ENCODE results near the gene ATP6V0A4. TPM values are rescaled to one million over a fixed set of nuclear protein-coding genes. Genes with fewer than 3 reads are reported as not detected.

Gene ATP6V0A4
- total RNA-seq, 1 donor, result under 0.01 TPM

DNA sequence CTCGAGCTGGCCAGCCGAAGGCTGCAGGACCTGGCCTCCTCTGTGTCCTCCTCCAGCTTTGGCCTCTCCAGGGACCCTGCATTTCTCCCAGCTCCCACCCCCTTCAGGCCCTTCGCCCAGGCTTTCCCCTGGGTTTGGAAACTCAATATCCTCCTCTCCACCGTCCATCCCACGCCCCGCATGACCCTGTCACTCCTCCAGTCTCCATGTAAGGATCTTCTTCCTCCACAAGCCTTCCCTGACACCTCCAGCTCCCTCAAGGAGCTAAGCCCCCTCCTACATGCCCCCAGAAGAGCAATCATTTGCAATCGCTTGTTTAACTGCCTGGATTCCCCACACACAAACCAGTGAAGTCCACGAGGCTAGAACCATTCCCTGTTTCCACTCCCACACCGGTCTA lies 24.8 kb downstream of the ATP6V0A4 start:
- no peak for DNase-seq (ENCODE audit: low read depth)
- TF ChIP-seq, protein P1, sequence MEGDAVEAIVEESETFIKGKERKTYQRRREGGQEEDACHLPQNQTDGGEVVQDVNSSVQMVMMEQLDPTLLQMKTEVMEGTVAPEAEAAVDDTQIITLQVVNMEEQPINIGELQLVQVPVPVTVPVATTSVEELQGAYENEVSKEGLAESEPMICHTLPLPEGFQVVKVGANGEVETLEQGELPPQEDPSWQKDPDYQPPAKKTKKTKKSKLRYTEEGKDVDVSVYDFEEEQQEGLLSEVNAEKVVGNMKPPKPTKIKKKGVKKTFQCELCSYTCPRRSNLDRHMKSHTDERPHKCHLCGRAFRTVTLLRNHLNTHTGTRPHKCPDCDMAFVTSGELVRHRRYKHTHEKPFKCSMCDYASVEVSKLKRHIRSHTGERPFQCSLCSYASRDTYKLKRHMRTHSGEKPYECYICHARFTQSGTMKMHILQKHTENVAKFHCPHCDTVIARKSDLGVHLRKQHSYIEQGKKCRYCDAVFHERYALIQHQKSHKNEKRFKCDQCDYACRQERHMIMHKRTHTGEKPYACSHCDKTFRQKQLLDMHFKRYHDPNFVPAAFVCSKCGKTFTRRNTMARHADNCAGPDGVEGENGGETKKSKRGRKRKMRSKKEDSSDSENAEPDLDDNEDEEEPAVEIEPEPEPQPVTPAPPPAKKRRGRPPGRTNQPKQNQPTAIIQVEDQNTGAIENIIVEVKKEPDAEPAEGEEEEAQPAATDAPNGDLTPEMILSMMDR (IDR thresholded peaks at IDR 0.05; ENCODE audit: insufficient read depth, low read depth, low read length), result no peak
- no peak overlapping the region for H3K4me3 ChIP-seq (ENCODE audit: low read depth, low read length)

- TF ChIP-seq, protein P1 (IDR thresholded peaks at IDR 0.05; ENCODE audit: insufficient read depth, low read depth, low read length), result no peak
- no peak overlapping the region for H3K4me3 ChIP-seq (ENCODE audit: low read depth, low read length)
- no peak for DNase-seq (ENCODE audit: low read depth)
These were observed 27.1 kb downstream of the ATP6V0A4 start for GRCh38 chr7:138770904-138771303.

DNA sequence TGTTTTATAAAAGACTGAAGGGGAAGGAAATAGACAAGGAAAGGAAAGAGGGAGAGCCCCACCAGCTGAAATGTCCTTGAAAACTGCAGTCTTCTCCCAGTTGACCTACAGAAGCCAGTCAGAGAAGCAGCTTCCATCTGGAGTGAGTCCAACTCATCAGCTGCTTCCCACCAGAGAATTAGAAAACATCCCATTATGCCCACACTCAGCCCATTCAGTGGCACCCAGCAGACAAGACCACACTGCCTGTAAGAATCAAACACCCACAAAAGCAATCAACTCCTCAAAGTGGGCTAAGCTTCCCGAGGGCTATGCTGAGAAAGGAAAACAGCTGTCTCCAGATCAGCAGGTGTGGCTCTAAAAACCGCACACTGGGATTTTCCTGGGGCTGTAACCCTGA lies 29.8 kb downstream of the ATP6V0A4 start:
- TF ChIP-seq, protein P1 (IDR thresholded peaks at IDR 0.05; ENCODE audit: insufficient read depth, low read depth, low read length), result no peak
- no peak for DNase-seq (ENCODE audit: low read depth)
- H3K4me3 ChIP-seq (ENCODE audit: low read depth, low read length), result no peak overlapping the region

GRCh38 chr7:138756591-138757242 lies 41.3 kb downstream of the ATP6V0A4 start:
- no peak overlapping the region for H3K4me3 ChIP-seq (ENCODE audit: low read depth, low read length)
- DNase-seq (ENCODE audit: low read depth), result no peak
- TF ChIP-seq, protein P1 (IDR thresholded peaks at IDR 0.05; ENCODE audit: insufficient read depth, low read depth, low read length), result no peak

DNA sequence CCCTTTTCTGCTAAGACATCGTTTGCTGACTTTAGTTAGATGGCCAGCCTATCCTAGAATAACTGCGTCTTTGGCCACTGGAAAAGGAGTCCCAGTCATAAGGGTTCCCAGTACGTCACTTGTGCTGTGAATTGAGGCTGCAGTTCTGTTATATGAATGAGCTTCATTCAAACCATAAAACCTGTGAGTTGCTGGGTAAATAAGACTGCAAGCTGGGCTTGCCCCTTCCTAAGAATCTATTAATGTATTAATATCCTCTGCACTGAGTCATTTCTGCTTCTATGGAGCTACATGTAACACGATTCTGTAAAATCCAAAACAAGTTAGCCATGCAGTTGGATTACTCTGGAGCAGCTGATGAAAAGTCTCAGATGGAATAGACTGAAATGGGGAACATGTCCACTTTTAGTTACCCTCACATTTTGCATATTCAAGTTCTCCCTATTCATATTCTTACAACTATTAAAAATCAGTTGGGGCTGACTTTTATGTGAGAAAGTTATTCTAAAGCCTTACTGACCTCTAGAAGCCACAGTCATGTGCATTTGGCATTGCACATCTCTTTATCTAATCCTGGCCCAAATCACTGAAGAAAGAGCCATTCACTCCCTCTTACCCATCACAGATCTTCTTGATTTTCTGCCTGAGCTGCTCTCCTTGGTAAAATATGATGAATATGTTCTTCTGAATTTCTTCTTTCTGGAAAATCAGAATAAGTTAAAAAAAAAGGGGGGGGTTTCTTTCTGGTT lies 42.0 kb downstream of the ATP6V0A4 start:
- TF ChIP-seq, protein P1 (IDR thresholded peaks at IDR 0.05; ENCODE audit: insufficient read depth, low read depth, low read length), result no peak
- no peak overlapping the region for H3K4me3 ChIP-seq (ENCODE audit: low read depth, low read length)
- no peak for DNase-seq (ENCODE audit: low read depth)

DNA sequence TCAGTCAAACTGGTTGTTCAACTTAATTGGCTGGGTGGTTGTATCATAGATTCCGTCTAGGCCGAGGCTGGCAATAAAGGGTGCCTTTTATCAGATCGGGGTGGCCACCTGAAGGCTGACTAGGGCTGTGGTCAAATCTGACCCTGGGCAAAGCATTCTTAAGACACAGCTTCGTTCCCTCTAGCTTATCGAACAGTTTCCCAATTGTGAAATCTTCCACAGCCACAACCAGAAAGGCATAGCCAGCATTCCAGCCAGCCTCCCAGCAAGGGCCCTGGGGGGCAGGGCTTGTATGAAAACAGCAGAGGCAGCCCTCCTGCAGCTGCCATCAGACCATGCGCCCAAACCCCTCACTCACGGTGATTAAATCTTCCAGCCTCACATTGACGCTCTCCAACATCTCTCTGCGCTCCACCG lies 42.7 kb downstream of the ATP6V0A4 start:
- H3K4me3 ChIP-seq (ENCODE audit: low read depth, low read length), result no peak overlapping the region
- TF ChIP-seq, protein P1 (IDR thresholded peaks at IDR 0.05; ENCODE audit: insufficient read depth, low read depth, low read length), result no peak
- peak; percentile 11 for DNase-seq (ENCODE audit: low read depth)
